ENCODE data around the gene RPA3.
A peak's percentile ranks its signal among the peaks of the same experiment; 100 is the strongest.

Gene RPA3

GRCh38 chr7:7731732-7732131 is 13.3 kb upstream of the RPA3 start:
- DNase-seq: no peak

- DNase-seq: no peak
Observed at GRCh38 chr7:7720750-7721621, 2.6 kb upstream of the RPA3 start.

- peak; percentile 82 for DNase-seq
Observed at GRCh38 chr7:7720193-7720592, 1.8 kb upstream of the RPA3 start.

GRCh38 chr7:7719236-7719635 is 829 bp upstream of the RPA3 start:
- DNase-seq: peak; percentile 90

GRCh38 chr7:7713730-7714129 is 4.7 kb downstream of the RPA3 start:
- no peak for DNase-seq

GRCh38 chr7:7710469-7710868 is 7.9 kb downstream of the RPA3 start:
- DNase-seq: no peak

GRCh38 chr7:7709291-7709690 is 9.1 kb downstream of the RPA3 start:
- peak; percentile 29 for DNase-seq

- DNase-seq: peak; percentile 70
Observed at GRCh38 chr7:7707806-7708205, 10.6 kb downstream of the RPA3 start.

- DNase-seq: peak; percentile 82
Observed at GRCh38 chr7:7707246-7707645, 11.2 kb downstream of the RPA3 start.

- DNase-seq: peak; percentile 81
Observed at GRCh38 chr7:7706556-7707172, 11.7 kb downstream of the RPA3 start.

GRCh38 chr7:7706101-7706511 is 12.3 kb downstream of the RPA3 start:
- DNase-seq: no peak

GRCh38 chr7:7705318-7705717 is 13.1 kb downstream of the RPA3 start:
- DNase-seq: no peak

- no peak for DNase-seq
Observed at GRCh38 chr7:7704867-7705266, 13.5 kb downstream of the RPA3 start.

- no peak for DNase-seq
Observed at GRCh38 chr7:7703427-7703826, 15.0 kb downstream of the RPA3 start.

- DNase-seq: no peak
Observed at GRCh38 chr7:7702826-7703225, 15.6 kb downstream of the RPA3 start.

- DNase-seq: no peak
Observed at GRCh38 chr7:7701527-7701926, 16.9 kb downstream of the RPA3 start.

GRCh38 chr7:7699970-7700369 is 18.4 kb downstream of the RPA3 start:
- DNase-seq: no peak

GRCh38 chr7:7699380-7699779 is 19.0 kb downstream of the RPA3 start:
- no peak for DNase-seq

GRCh38 chr7:7698930-7699329 is 19.5 kb downstream of the RPA3 start:
- no peak for DNase-seq

- DNase-seq: no peak
Observed at GRCh38 chr7:7696458-7697119, 21.8 kb downstream of the RPA3 start.

GRCh38 chr7:7695111-7695817 is 23.1 kb downstream of the RPA3 start:
- DNase-seq: no peak

GRCh38 chr7:7694542-7694941 is 23.9 kb downstream of the RPA3 start:
- no peak for DNase-seq

GRCh38 chr7:7693881-7694280 is 24.5 kb downstream of the RPA3 start:
- no peak for DNase-seq
